Ishikawa (cell line): ENCODE data around the gene ITGBL1.

Experiments used
- CEBPB ChIP-seq: IDR thresholded peaks from 2 replicates; pipeline ENCODE4 v1.6.1; 2012
- CREB1 ChIP-seq: IDR thresholded peaks from 2 replicates; pipeline ENCODE4 v1.6.1; 2012; ENCODE audit warnings: low read depth
- EP300 ChIP-seq: IDR thresholded peaks from 2 replicates; pipeline ENCODE4 v1.6.1; 2012; ENCODE audit warnings: borderline replicate concordance
- FOXM1 ChIP-seq: IDR thresholded peaks from 2 replicates; pipeline ENCODE4 v1.6.1; 2012; ENCODE audit warnings: low read depth, borderline replicate concordance
- MAX ChIP-seq: IDR thresholded peaks from 2 replicates; pipeline ENCODE4 v1.6.1; 2012
- RAD21 ChIP-seq: IDR thresholded peaks from 2 replicates; pipeline ENCODE4 v1.6.1; 2012; ENCODE audit warnings: low read depth
- REST ChIP-seq: IDR thresholded peaks from 2 replicates; pipeline ENCODE4 v1.6.1; 2012; ENCODE audit warnings: low read depth, mild to moderate bottlenecking
- TAF1 ChIP-seq: IDR thresholded peaks from 2 replicates; pipeline ENCODE4 v1.6.1; 2012; ENCODE audit warnings: low read depth, mild to moderate bottlenecking
- USF1 ChIP-seq: IDR thresholded peaks from 2 replicates; pipeline ENCODE4 v1.6.1; 2012
- ZBTB7A ChIP-seq: IDR thresholded peaks from 2 replicates; pipeline ENCODE4 v1.6.1; 2012; ENCODE audit warnings: low read depth

- TF ChIP-seq REST (no peak), MAX (no peak), FOXM1 (no peak), ZBTB7A (no peak), RAD21 (no peak), EP300 (no peak), TAF1 (no peak), CEBPB (no peak), CREB1 (no peak), USF1 (no peak)
These were observed 261.7 kb downstream of the ITGBL1 start for GRCh38 chr13:101714195-101714594.
